H9 (cell line): Measurements from ENCODE around the gene SSH3. TPM values are rescaled to one million over a fixed set of nuclear protein-coding genes. Genes with fewer than 3 reads are reported as not detected.

ENCODE experiments used
- DNase-seq: peaks from one replicate; pipeline ENCODE4 v3.0.0-alpha.2; 2017
- H2AFZ ChIP-seq: one replicate; pipeline ENCODE4 v1.6.1; 2013; ENCODE audit warnings: mild to moderate bottlenecking, low read length, control low read depth, moderate library complexity
- H2AK5ac ChIP-seq: 2 replicates; pipeline ENCODE4 v1.6.1; 2013; ENCODE audit warnings: low read length, control low read depth, mixed read lengths; ENCODE audit not compliant: insufficient read length
- H2BK120ac ChIP-seq: one replicate; pipeline ENCODE4 v1.6.1; 2013; ENCODE audit warnings: low read depth, mild to moderate bottlenecking, low read length, control low read depth, inconsistent platforms; ENCODE audit not compliant: poor library complexity, severe bottlenecking
- H2BK12ac ChIP-seq: 2 replicates; pipeline ENCODE4 v1.6.1; 2013; ENCODE audit warnings: low read length, control low read depth, mixed read lengths, low read depth; ENCODE audit not compliant: insufficient read length
- H2BK15ac ChIP-seq: 2 replicates; pipeline ENCODE4 v1.6.1; 2013; ENCODE audit warnings: low read depth, low read length, control low read depth
- H2BK20ac ChIP-seq: one replicate; pipeline ENCODE4 v1.6.1; 2013; ENCODE audit warnings: low read depth, mild to moderate bottlenecking, low read length, control low read depth, inconsistent platforms; ENCODE audit not compliant: poor library complexity, severe bottlenecking
- H2BK5ac ChIP-seq: 2 replicates; pipeline ENCODE4 v1.6.1; 2013; ENCODE audit warnings: low read length, control low read depth, mixed read lengths; ENCODE audit not compliant: insufficient read length
- H3K14ac ChIP-seq: 2 replicates; pipeline ENCODE4 v1.6.1; 2013; ENCODE audit warnings: low read length, control low read depth; ENCODE audit not compliant: insufficient read depth
- H3K18ac ChIP-seq: 2 replicates; pipeline ENCODE4 v1.6.1; 2013; ENCODE audit warnings: low read depth, mild to moderate bottlenecking, mixed read lengths, low read length, control low read depth; ENCODE audit not compliant: insufficient read length
- H3K23ac ChIP-seq: 2 replicates; pipeline ENCODE4 v1.6.1; 2013; ENCODE audit warnings: low read length, control low read depth, mixed read lengths, low read depth; ENCODE audit not compliant: insufficient read length
- H3K23me2 ChIP-seq: 2 replicates; pipeline ENCODE4 v1.6.1; 2013; ENCODE audit warnings: low read depth, mild to moderate bottlenecking, mixed read lengths, low read length, control low read depth; ENCODE audit not compliant: insufficient read length, poor library complexity, severe bottlenecking
- H3K27ac ChIP-seq: 2 replicates; pipeline ENCODE4 v1.5.1; 2013; ENCODE audit warnings: low read length, control low read depth, mixed read lengths, low read depth; ENCODE audit not compliant: insufficient read length
- H3K27me3 ChIP-seq: 2 replicates; pipeline ENCODE4 v1.6.1; 2013; ENCODE audit warnings: low read length, control low read depth, inconsistent platforms; ENCODE audit not compliant: insufficient read depth
- H3K4ac ChIP-seq: 2 replicates; pipeline ENCODE4 v1.6.1; 2013; ENCODE audit warnings: low read depth, mild to moderate bottlenecking, control low read depth, inconsistent platforms, low read length, moderate library complexity
- H3K4me1 ChIP-seq: 2 replicates; pipeline ENCODE4 v1.6.1; 2013; ENCODE audit warnings: low read length, control low read depth, inconsistent platforms; ENCODE audit not compliant: insufficient read depth
- H3K4me2 ChIP-seq: 2 replicates; pipeline ENCODE4 v1.6.1; 2013; ENCODE audit warnings: low read length, control low read depth, mixed read lengths; ENCODE audit not compliant: insufficient read length, insufficient read depth
- H3K56ac ChIP-seq: 2 replicates; pipeline ENCODE4 v1.6.1; 2013; ENCODE audit warnings: low read depth, mild to moderate bottlenecking, mixed read lengths, low read length, control low read depth; ENCODE audit not compliant: insufficient read length
- H3K79me1 ChIP-seq: 2 replicates; pipeline ENCODE4 v1.6.1; 2013; ENCODE audit warnings: low read depth, mild to moderate bottlenecking, moderate library complexity, low read length, control low read depth, inconsistent platforms; ENCODE audit not compliant: insufficient read depth, poor library complexity, severe bottlenecking
- H3K79me2 ChIP-seq: 2 replicates; pipeline ENCODE4 v1.6.1; 2013; ENCODE audit warnings: low read length, control low read depth, inconsistent platforms; ENCODE audit not compliant: insufficient read depth
- H3K9ac ChIP-seq: 2 replicates; pipeline ENCODE4 v1.6.1; 2013; ENCODE audit warnings: low read length, control low read depth, mixed read lengths; ENCODE audit not compliant: insufficient read length; ENCODE audit errors: extremely low read depth
- H3K9me3 ChIP-seq: one replicate; pipeline ENCODE4 v1.6.1; 2013; ENCODE audit warnings: low read depth, low read length, inconsistent platforms; ENCODE audit not compliant: control insufficient read depth
- H3T11ph ChIP-seq: one replicate; pipeline ENCODE4 v1.6.1; 2013; ENCODE audit warnings: mild to moderate bottlenecking, low read length, control low read depth, inconsistent platforms
- H4K20me1 ChIP-seq: one replicate; pipeline ENCODE4 v1.6.1; 2013; ENCODE audit not compliant: control insufficient read depth, insufficient read length, insufficient read depth
- H4K5ac ChIP-seq: 2 replicates; pipeline ENCODE4 v1.6.1; 2013; ENCODE audit warnings: low read depth, mild to moderate bottlenecking, mixed read lengths, low read length, control low read depth; ENCODE audit not compliant: insufficient read length
- H4K8ac ChIP-seq: replicated peaks from 2 replicates; pipeline ENCODE4 v1.6.1; 2013; ENCODE audit warnings: low read length, control low read depth, mixed read lengths, low read depth; ENCODE audit not compliant: insufficient read length
- H4K91ac ChIP-seq: 2 replicates; pipeline ENCODE4 v1.6.1; 2013; ENCODE audit warnings: low read depth, mild to moderate bottlenecking, moderate library complexity, mixed read lengths, low read length, control low read depth; ENCODE audit not compliant: insufficient read length
- H3K27ac Mint-ChIP-seq, 3 experiments: 2 replicates in 2 of 3; 3 replicates in 1 of 3; pipeline ENCODE4 v1.8.0; 2020 to 2021; ENCODE audit warnings: mixed read lengths in 3 of 3, mild to moderate bottlenecking in 1 of 3, moderate library complexity in 1 of 3
- H3K27me3 Mint-ChIP-seq: 2 replicates; pipeline ENCODE4 v1.8.0; 2021; ENCODE audit warnings: low read depth, mild to moderate bottlenecking, moderate library complexity, mixed read lengths
- H3K36me3 Mint-ChIP-seq, 3 experiments: 2 replicates in 2 of 3; 3 replicates in 1 of 3; pipeline ENCODE4 v1.8.0; 2020 to 2021; ENCODE audit warnings: low read depth in 3 of 3, mixed read lengths in 3 of 3; ENCODE audit not compliant: insufficient read depth in 1 of 3
- H3K4me1 Mint-ChIP-seq, 2 experiments: 2 replicates each; pipeline ENCODE4 v1.8.0; 2020; ENCODE audit warnings: mixed read lengths in 2 of 2
- H3K4me3 Mint-ChIP-seq, 2 experiments: 2 replicates in 1 of 2; 3 replicates in 1 of 2; pipeline ENCODE4 v1.8.0; 2020 to 2021; ENCODE audit warnings: mild to moderate bottlenecking in 2 of 2, mixed read lengths in 2 of 2, moderate library complexity in 1 of 2
- H3K9me3 Mint-ChIP-seq, 2 experiments: 2 replicates in 1 of 2; 3 replicates in 1 of 2; pipeline ENCODE4 v1.8.0; 2020; ENCODE audit warnings: mild to moderate bottlenecking in 2 of 2, mixed read lengths in 2 of 2, moderate library complexity in 1 of 2
- WGBS: extraction: QIAGEN DNeasy Blood & Tissue Kit; methylation state at CpG from one replicate; pipeline ENCODE4 v1.1.7; 2013; ENCODE audit warnings: missing lambda C conversion rate, low lambda C conversion rate, mixed read lengths; ENCODE audit not compliant: insufficient read length; ENCODE audit errors: extremely low coverage; 5-methylcytosine and 5-hydroxymethylcytosine counted together
- total RNA-seq: library from RNA; stranded (reverse); gene quantifications from 2 replicates; pipeline ENCODE4 v1.2.1, GENCODE V29; 2021
- TF ChIP-seq, protein P1 (sequence below): fragments of 200-600 bp; sonication (generic); conservative IDR thresholded peaks from 3 replicates; pipeline ENCODE4 v1.8.0; 2021; ENCODE audit warnings: antibody characterized with exemption, mild to moderate bottlenecking

Gene SSH3
- total RNA-seq, 1 experiment from 2014 or later, result 42.2 TPM

DNA sequence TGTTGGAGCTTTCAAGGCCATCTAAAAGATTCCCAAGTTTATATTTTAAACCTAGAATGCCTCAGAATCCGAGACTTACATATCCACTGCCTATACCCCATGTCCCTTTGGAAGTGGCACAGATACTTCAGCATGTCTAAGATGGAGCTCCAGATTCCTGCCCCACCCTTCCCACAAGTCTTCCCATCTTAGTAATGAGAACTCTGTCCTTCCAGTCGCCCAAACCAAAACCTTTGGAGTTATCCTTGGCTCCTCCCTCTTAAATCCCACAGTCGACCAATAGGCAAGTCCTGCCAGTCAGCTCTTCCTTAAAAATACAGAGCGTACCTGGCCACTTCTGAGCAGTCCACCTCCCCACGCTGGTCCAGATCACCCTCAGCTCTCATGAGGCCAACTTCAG, 45.7 kb downstream of the SSH3 start:
- Histone ChIP-seq H3T11ph (no peak overlapping the region), H2AK5ac (no peak overlapping the region), H3K4me2 (no peak overlapping the region), H2BK5ac (no peak overlapping the region), H3K79me1 (no peaks in the 10 kb centered on the region), H3K4me1 (no peaks in the 10 kb centered on the region), H3K9me3 (no peaks in the 10 kb centered on the region), H2BK12ac (no peak overlapping the region), H3K79me2 (no peaks in the 10 kb centered on the region), H2BK120ac (no peak overlapping the region), H4K91ac (no peak overlapping the region), H3K27ac (no peak overlapping the region), H3K27me3 (no peaks in the 10 kb centered on the region), H3K18ac (no peak overlapping the region), H3K56ac (no peak overlapping the region), H4K20me1 (no peaks in the 10 kb centered on the region), H4K8ac (no peak overlapping the region), H2BK15ac (no peak overlapping the region), H2AFZ (no peak overlapping the region), H3K4ac (no peak overlapping the region), H3K14ac (no peak overlapping the region), H3K23me2 (peaks cover 13% of the 10 kb centered on the region), H3K9ac (no peak overlapping the region), H4K5ac (no peak overlapping the region), H2BK20ac (no peak overlapping the region), H3K23ac (no peak overlapping the region)
- DNase-seq, result no peak
- no peaks in the 10 kb centered on the region for H3K36me3 Mint-ChIP-seq
- H3K27me3 Mint-ChIP-seq, result no peaks in the 10 kb centered on the region; the same call in 1 of the 2 replicates
- TF ChIP-seq, protein P1, sequence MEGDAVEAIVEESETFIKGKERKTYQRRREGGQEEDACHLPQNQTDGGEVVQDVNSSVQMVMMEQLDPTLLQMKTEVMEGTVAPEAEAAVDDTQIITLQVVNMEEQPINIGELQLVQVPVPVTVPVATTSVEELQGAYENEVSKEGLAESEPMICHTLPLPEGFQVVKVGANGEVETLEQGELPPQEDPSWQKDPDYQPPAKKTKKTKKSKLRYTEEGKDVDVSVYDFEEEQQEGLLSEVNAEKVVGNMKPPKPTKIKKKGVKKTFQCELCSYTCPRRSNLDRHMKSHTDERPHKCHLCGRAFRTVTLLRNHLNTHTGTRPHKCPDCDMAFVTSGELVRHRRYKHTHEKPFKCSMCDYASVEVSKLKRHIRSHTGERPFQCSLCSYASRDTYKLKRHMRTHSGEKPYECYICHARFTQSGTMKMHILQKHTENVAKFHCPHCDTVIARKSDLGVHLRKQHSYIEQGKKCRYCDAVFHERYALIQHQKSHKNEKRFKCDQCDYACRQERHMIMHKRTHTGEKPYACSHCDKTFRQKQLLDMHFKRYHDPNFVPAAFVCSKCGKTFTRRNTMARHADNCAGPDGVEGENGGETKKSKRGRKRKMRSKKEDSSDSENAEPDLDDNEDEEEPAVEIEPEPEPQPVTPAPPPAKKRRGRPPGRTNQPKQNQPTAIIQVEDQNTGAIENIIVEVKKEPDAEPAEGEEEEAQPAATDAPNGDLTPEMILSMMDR, result no peak
- H3K4me1 Mint-ChIP-seq, result peaks cover 18 to 28% of the 10 kb centered on the region in 2 experiments
- H3K4me3 Mint-ChIP-seq, result no peak overlapping the region
- no peaks in the 10 kb centered on the region; a peak in 1 of 5 replicates for H3K9me3 Mint-ChIP-seq
- WGBS, result no CpG with 5 or more reads among the region's 5 CpGs
- no peak overlapping the region; a peak in 1 of 7 replicates for H3K27ac Mint-ChIP-seq
